MM.1S (cell line): Measurements from ENCODE around the gene SSBP3.

Experiments
- CTCF ChIP-seq: fragments of 300-600 bp; sonication (generic); IDR thresholded peaks from 2 replicates; pipeline ENCODE4 v1.5.1; 2016; ENCODE audit warnings: antibody characterized with exemption, low read length, mixed read lengths
- EZH2 ChIP-seq: fragments of 300-600 bp; sonication (generic); optimal IDR thresholded peaks from 2 replicates; pipeline ENCODE3; 2017; ENCODE audit warnings: low read depth, mild to moderate bottlenecking, antibody characterized with exemption, low read length, mixed read lengths
- EZH2phosphoT487 ChIP-seq: fragments of 300-600 bp; sonication (generic); IDR thresholded peaks from 2 replicates; pipeline ENCODE4 v1.6.1; 2018; ENCODE audit warnings: antibody characterized with exemption, low read length

- no peak for TF ChIP-seq EZH2phosphoT487
- TF ChIP-seq CTCF, result no peak
- no peak for TF ChIP-seq EZH2
Observed at GRCh38 chr1:54331843-54332463, 74.2 kb downstream of the SSBP3 start.
